ENCODE data around the gene NRP2.

GRCh38 chr2:205698286-205699268 lies 16.3 kb downstream of the NRP2 start:
- TF ChIP-seq CTCF (IDR thresholded peaks at IDR 0.05) (no peak), POLR2AphosphoS5 (IDR thresholded peaks at IDR 0.05) (peak in 1 of 2 donors; percentile 23), EP300 (IDR thresholded peaks at IDR 0.05) (no peak)

All from esophagus muscularis mucosa (tissue), 4 donors.